Measurements from ENCODE around the gene NKD2.

The NKD2 gene

DNA sequence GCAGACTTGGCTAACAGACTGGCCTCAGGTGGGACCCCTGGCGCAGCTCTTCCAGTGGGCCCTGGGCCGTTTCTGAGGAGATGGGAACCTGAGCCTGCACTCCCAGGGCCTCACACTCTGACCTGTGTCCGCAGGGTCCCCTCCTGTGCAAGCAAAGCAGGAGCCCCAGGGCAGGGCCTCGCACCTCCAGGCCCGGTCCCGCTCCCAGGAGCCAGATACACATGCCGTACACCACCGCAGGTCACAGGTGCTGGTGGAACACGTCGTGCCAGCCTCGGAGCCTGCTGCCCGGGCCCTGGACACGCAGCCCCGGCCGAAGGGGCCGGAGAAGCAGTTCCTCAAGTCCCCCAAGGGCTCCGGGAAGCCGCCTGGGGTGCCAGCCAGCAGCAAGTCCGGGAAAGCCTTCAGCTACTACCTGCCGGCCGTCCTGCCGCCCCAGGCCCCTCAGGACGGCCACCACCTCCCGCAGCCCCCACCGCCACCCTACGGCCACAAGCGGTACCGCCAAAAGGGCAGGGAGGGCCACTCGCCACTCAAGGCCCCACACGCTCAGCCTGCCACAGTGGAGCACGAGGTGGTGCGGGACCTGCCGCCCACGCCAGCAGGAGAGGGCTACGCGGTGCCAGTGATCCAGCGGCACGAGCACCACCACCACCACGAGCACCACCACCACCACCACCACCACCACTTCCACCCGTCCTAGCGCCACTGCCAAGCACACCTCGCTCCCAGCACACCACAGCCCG, 29.2 kb downstream of the NKD2 start:
- H3K27me3 ChIP-seq (ENCODE audit: control insufficient read depth, low read length) = no peaks in the 10 kb centered on the region
- H3K4me2 ChIP-seq (ENCODE audit: low read length) = no peak overlapping the region
- TF ChIP-seq, protein P1, sequence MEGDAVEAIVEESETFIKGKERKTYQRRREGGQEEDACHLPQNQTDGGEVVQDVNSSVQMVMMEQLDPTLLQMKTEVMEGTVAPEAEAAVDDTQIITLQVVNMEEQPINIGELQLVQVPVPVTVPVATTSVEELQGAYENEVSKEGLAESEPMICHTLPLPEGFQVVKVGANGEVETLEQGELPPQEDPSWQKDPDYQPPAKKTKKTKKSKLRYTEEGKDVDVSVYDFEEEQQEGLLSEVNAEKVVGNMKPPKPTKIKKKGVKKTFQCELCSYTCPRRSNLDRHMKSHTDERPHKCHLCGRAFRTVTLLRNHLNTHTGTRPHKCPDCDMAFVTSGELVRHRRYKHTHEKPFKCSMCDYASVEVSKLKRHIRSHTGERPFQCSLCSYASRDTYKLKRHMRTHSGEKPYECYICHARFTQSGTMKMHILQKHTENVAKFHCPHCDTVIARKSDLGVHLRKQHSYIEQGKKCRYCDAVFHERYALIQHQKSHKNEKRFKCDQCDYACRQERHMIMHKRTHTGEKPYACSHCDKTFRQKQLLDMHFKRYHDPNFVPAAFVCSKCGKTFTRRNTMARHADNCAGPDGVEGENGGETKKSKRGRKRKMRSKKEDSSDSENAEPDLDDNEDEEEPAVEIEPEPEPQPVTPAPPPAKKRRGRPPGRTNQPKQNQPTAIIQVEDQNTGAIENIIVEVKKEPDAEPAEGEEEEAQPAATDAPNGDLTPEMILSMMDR (IDR thresholded peaks at IDR 0.05; ENCODE audit: low read depth, low read length, poor library complexity, severe bottlenecking) = no peak
- no peak for TF ChIP-seq EZH2phosphoT487 (IDR thresholded peaks at IDR 0.05; ENCODE audit: borderline replicate concordance, low read length)
- H3F3A ChIP-seq (ENCODE audit: control insufficient read depth, insufficient read depth) = no peaks in the 10 kb centered on the region
- H3K27ac ChIP-seq (ENCODE audit: low read depth, low read length) = no peak overlapping the region
- H3K9me2 ChIP-seq (replicated peaks; ENCODE audit: control insufficient read depth, low read length) = no peaks in the 10 kb centered on the region
- no peaks in the 10 kb centered on the region for H3K79me2 ChIP-seq (ENCODE audit: control insufficient read depth, low read length)
- no peaks in the 10 kb centered on the region for H3K36me3 ChIP-seq (ENCODE audit: control insufficient read depth, low read length)
- H3K4me3 ChIP-seq (ENCODE audit: low read length) = no peak overlapping the region
- peaks cover 9% of the 10 kb centered on the region; the same call in 1 of the 2 replicates for H3K9me3 ChIP-seq (ENCODE audit: control insufficient read depth, insufficient read depth, low read length)
- H3K4me1 ChIP-seq (ENCODE audit: control insufficient read depth, low read length) = no peaks in the 10 kb centered on the region
- no peaks in the 10 kb centered on the region for H4K20me1 ChIP-seq (ENCODE audit: control insufficient read depth, insufficient read depth, low read depth, low read length)

DNA sequence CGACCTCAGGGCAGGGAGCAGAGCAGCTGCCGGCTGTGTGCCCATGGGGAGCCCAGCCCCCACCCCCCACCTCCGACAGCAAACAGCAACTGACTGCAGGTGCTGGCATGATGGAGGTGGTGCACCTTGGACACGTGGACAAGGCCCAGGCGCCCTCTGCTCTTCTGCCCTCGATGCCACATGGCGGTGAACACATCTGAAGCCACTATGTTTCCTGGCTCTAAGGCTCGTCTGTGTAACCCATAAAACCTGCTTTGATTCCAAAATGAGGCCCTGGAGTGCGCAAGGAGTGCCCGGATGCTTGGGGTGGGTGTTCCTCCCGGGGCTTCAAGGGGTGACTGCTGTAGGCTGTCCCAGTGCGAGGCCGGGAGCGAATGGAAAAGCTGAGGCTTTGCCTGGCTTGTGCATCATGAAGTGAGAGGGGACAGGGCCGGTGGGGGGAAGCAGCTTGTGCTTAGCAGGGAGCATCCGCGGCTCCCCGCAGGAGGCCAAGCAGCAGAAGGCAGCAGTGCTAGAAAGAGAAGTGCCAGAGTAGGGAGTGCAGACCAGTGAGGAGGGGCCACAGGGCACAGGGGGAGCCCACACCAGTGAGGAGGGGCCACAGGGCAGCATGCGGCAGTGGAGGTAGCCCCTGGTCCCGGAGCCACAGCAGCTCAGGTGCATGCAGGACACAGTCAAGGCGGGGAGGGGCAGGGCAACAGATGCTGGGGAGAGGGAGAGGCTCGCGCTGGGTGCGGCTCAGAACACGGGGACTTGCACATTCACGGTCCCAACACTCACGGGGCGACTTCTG, 30.0 kb downstream of the NKD2 start:
- Histone ChIP-seq H3K27me3 (ENCODE audit: control insufficient read depth, low read length) (no peaks in the 10 kb centered on the region), H3K36me3 (ENCODE audit: control insufficient read depth, low read length) (no peaks in the 10 kb centered on the region), H3K27ac (ENCODE audit: low read depth, low read length) (no peak overlapping the region), H3K9me3 (ENCODE audit: control insufficient read depth, insufficient read depth, low read length) (peaks cover 9% of the 10 kb centered on the region; the same call in 1 of the 2 replicates), H3K4me3 (ENCODE audit: low read length) (no peak overlapping the region), H3K9me2 (replicated peaks; ENCODE audit: control insufficient read depth, low read length) (no peaks in the 10 kb centered on the region), H3F3A (ENCODE audit: control insufficient read depth, insufficient read depth) (no peaks in the 10 kb centered on the region), H3K79me2 (ENCODE audit: control insufficient read depth, low read length) (no peaks in the 10 kb centered on the region), H3K4me1 (ENCODE audit: control insufficient read depth, low read length) (no peaks in the 10 kb centered on the region), H4K20me1 (ENCODE audit: control insufficient read depth, insufficient read depth, low read depth, low read length) (no peaks in the 10 kb centered on the region), H3K4me2 (ENCODE audit: low read length) (no peak overlapping the region)
- no peak for TF ChIP-seq EZH2phosphoT487 (IDR thresholded peaks at IDR 0.05; ENCODE audit: borderline replicate concordance, low read length)
- TF ChIP-seq, protein P1 (IDR thresholded peaks at IDR 0.05; ENCODE audit: low read depth, low read length, poor library complexity, severe bottlenecking) = no peak

DNA sequence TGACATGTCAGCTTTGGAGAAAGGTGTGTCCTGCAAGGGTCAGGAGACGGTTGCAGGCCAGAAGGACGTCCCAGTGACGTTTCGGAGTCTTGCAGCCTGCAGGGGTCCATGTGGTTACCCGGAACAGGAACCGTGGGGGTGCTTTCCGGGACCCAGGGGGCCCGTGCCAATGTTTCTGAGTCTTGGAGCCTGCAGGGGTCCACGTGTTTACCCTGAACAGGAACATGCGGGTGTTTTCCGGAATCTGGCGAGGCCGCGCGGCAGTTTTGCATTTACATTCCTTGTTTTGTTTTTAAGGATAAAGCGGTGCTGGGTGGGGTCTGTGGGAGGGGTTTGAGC, 30.6 kb downstream of the NKD2 start:
- H3K4me3 ChIP-seq (ENCODE audit: low read length) = no peak overlapping the region
- peaks cover 12% of the 10 kb centered on the region; the same call in 1 of the 2 replicates for H3K9me3 ChIP-seq (ENCODE audit: control insufficient read depth, insufficient read depth, low read length)
- no peaks in the 10 kb centered on the region for H3F3A ChIP-seq (ENCODE audit: control insufficient read depth, insufficient read depth)
- no peaks in the 10 kb centered on the region for H4K20me1 ChIP-seq (ENCODE audit: control insufficient read depth, insufficient read depth, low read depth, low read length)
- H3K9me2 ChIP-seq (replicated peaks; ENCODE audit: control insufficient read depth, low read length) = no peaks in the 10 kb centered on the region
- TF ChIP-seq, protein P1 (IDR thresholded peaks at IDR 0.05; ENCODE audit: low read depth, low read length, poor library complexity, severe bottlenecking) = no peak
- no peak for TF ChIP-seq EZH2phosphoT487 (IDR thresholded peaks at IDR 0.05; ENCODE audit: borderline replicate concordance, low read length)
- H3K4me2 ChIP-seq (ENCODE audit: low read length) = no peak overlapping the region
- H3K27ac ChIP-seq (ENCODE audit: low read depth, low read length) = no peak overlapping the region
- no peaks in the 10 kb centered on the region for H3K79me2 ChIP-seq (ENCODE audit: control insufficient read depth, low read length)
- no peaks in the 10 kb centered on the region for H3K4me1 ChIP-seq (ENCODE audit: control insufficient read depth, low read length)
- H3K36me3 ChIP-seq (ENCODE audit: control insufficient read depth, low read length) = no peaks in the 10 kb centered on the region
- no peaks in the 10 kb centered on the region for H3K27me3 ChIP-seq (ENCODE audit: control insufficient read depth, low read length)

All from DOHH2 (cell line).